ENCODE results near the gene KLC1. TPM values are rescaled to one million over a fixed set of nuclear protein-coding genes. Genes with fewer than 3 reads are reported as not detected.

KLC1 gene
- total RNA-seq, 1 donor from 2014 or later, result 148 TPM

DNA sequence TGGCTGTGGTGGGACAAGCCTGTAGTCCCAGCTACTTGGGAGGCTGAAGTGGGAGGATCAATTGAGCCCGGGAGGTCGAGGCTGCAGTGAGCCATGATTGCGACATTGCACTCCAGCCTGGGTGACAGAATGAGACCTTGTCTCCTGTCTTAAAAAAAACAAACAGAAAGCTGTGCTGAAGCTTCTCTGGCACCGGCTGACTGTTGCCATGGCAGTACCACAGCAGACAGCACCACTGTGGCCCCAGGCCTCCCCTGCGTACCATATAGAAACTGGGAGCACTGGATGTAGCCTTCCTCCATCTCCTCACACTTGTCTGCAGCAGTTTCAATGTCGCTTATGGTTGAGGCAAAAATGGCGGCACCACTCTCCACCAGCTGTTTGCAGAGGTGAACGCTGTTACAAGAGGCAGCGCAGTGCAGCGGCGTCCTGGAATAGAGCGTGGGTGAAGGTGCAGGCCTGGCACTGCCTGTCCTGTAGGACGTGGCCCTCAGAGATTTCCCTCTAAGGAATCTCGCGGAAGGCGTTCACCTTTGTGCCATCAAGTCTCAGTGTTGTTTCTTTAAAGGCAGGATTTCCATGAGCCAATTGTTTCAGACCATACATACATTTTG is 108.5 kb downstream of the KLC1 start:
- H3K27ac Mint-ChIP-seq, result no peak overlapping the region
- no peaks in the 10 kb centered on the region for H3K4me1 Mint-ChIP-seq (ENCODE audit: low read depth)
- H3K36me3 Mint-ChIP-seq (ENCODE audit: low read depth), result peaks cover 2% of the 10 kb centered on the region
- H3K4me3 Mint-ChIP-seq, result no peak overlapping the region
- H3K9me3 Mint-ChIP-seq, result no peaks in the 10 kb centered on the region
- H3K27me3 Mint-ChIP-seq (ENCODE audit: insufficient read depth), result no peaks in the 10 kb centered on the region
- intact Hi-C loops (cut with micrococcal nuclease), result no loop called here
- no peak for DNase-seq (ENCODE audit: low spot score)

DNA sequence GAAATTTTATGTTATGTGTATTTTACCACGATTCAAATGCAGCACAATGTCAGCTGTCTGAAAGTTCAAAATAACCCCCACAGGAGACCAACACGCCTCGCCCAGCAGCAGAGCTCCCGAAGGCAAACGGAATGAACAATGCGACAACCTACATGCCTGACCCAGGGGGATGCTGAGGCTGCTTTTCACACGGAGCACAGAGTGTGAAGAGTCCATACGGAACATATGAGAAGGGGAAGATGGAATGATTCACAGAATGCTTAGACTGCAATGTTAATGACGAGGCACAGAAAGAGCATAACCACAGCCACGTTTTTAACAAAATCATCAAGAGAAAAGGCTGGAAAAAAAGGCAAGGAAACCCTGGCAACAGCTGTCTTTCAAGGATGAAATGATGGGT is 109.2 kb downstream of the KLC1 start:
- Mint-ChIP-seq H3K4me3 (no peak overlapping the region), H3K36me3 (ENCODE audit: low read depth) (peaks cover 2% of the 10 kb centered on the region)

DNA sequence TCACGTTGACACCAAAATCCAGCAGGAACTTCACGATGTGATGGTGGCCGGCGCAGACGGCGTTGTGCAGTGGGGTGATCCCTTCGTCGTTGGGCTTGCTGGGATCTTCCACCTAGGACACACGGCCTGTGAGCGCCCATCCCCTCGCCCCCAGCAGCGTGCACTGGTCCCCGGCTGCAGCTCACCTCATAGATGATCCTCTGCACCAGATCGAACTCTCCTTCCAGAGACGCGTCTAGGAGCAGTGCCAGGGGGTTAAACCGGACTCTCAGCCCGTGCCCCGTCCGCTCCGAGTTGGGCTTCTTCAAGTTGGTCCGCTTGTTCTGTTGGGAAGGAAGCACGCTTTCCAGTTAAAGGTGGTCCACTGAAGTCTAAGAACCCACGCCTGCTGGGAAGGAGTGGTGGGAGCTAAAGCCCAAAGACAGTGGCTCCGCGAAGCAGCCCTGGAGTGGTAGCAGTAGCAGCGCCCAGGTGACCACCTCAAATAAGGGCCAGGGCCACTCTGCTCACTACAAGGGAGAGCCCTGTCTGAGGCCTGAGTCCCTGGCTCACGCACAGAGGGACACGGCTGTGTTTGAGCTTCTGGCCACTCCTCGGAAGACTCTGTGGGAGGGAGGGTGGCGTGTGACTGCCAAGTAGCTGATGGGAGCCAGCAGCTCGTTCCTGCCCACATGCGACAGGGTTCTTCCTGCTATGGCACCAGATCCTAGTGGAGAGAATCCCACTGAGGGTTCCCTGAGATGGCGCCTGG is 109.9 kb downstream of the KLC1 start:
- Mint-ChIP-seq H3K27ac (no peak overlapping the region), H3K4me1 (ENCODE audit: low read depth) (no peaks in the 10 kb centered on the region), H3K36me3 (ENCODE audit: low read depth) (peaks cover 2% of the 10 kb centered on the region), H3K9me3 (no peaks in the 10 kb centered on the region), H3K27me3 (ENCODE audit: insufficient read depth) (peaks cover under 1% of the 10 kb centered on the region), H3K4me3 (no peak overlapping the region)
- no peak for DNase-seq (ENCODE audit: low spot score)
- intact Hi-C loops (cut with micrococcal nuclease), result no loop called here

More for the DNA sequence above, 109.2 kb downstream of the KLC1 start:
- intact Hi-C loops (cut with micrococcal nuclease), result no loop called here
- no peak overlapping the region for H3K27ac Mint-ChIP-seq
- no peaks in the 10 kb centered on the region for H3K27me3 Mint-ChIP-seq (ENCODE audit: insufficient read depth)
- no peak for DNase-seq (ENCODE audit: low spot score)
- no peaks in the 10 kb centered on the region for H3K9me3 Mint-ChIP-seq
- H3K4me1 Mint-ChIP-seq (ENCODE audit: low read depth), result no peaks in the 10 kb centered on the region

GRCh38 chr14:103739466-103739792 is 110.4 kb downstream of the KLC1 start:
- no peak overlapping the region for H3K4me3 Mint-ChIP-seq
- no peaks in the 10 kb centered on the region for H3K4me1 Mint-ChIP-seq (ENCODE audit: low read depth)
- no peak for DNase-seq (ENCODE audit: low spot score)
- intact Hi-C loops (cut with micrococcal nuclease), result no loop called here
- peaks cover 2% of the 10 kb centered on the region for H3K36me3 Mint-ChIP-seq (ENCODE audit: low read depth)
- H3K9me3 Mint-ChIP-seq, result no peaks in the 10 kb centered on the region
- no peak overlapping the region for H3K27ac Mint-ChIP-seq
- peaks cover 2% of the 10 kb centered on the region for H3K27me3 Mint-ChIP-seq (ENCODE audit: insufficient read depth)

- H3K36me3 Mint-ChIP-seq (ENCODE audit: low read depth), result no peaks in the 10 kb centered on the region
- H3K27me3 Mint-ChIP-seq (ENCODE audit: insufficient read depth), result peaks cover 2% of the 10 kb centered on the region
- DNase-seq (ENCODE audit: low spot score), result no peak
- intact Hi-C loops (cut with micrococcal nuclease), result no loop called here
- H3K4me1 Mint-ChIP-seq (ENCODE audit: low read depth), result no peaks in the 10 kb centered on the region
- H3K4me3 Mint-ChIP-seq, result no peak overlapping the region
- H3K27ac Mint-ChIP-seq, result no peak overlapping the region
- H3K9me3 Mint-ChIP-seq, result no peaks in the 10 kb centered on the region
Measured at GRCh38 chr14:103739793-103740501, 110.9 kb downstream of the KLC1 start.

DNA sequence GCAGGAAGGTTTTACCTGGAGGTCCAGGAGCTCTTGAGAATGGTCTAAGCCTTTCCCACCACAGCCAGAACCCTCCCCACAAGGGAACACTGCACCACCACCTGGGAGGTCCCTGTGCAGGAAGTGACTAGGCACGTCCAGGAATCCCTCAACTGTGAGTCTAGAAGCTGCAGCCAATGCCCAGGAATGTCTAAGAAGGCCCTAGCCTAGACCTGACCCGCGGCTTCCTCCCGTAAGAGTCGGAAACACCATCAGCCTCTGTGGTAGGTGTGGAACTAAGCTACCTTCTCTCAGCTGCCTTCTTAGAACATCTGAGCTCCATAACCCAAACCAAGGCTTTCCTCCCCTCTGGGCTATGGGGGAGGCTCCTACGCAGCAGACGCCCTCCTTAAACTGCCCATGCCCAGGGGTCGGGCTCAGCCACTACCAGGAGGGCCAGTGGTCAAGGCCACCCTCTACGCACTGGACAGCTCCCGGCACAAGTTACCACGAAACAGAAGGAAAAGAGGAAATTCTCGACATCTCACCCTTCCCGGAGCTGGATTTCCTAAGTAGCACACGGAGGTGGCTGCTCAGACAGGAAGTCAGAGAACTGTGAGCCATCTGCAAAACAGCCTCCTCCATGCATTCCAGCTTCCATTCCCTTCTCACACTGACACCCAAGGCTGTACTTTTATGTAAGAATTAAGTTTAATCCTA is 112.1 kb downstream of the KLC1 start:
- no peak for DNase-seq (ENCODE audit: low spot score)
- Mint-ChIP-seq H3K4me1 (ENCODE audit: low read depth) (no peaks in the 10 kb centered on the region), H3K9me3 (no peaks in the 10 kb centered on the region), H3K36me3 (ENCODE audit: low read depth) (no peaks in the 10 kb centered on the region), H3K27me3 (ENCODE audit: insufficient read depth) (peaks cover 2% of the 10 kb centered on the region), H3K4me3 (no peak overlapping the region), H3K27ac (no peak overlapping the region)
- intact Hi-C loops (cut with micrococcal nuclease), result no loop called here

DNA sequence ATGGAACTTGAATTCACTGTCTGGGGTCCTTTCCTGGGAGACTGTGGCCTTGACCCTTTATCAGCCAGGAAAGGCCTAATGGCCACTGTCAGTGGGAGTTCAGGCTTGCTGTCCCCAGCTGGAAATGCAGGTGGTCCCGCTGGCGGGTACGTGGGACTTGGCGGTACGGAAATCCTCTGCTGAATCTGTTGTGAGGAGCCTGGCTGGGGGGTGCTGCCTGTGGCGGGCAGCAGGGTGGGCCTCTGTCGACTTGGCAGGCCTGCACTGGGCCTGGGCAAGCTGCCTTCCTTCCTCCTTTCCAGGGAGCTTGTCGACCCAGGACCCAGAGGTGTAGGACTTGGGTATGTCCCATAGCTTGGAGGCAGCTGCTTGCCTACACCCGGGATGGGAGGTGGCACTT is 112.9 kb downstream of the KLC1 start:
- intact Hi-C loops (cut with micrococcal nuclease), result no loop called here
- DNase-seq (ENCODE audit: low spot score), result no peak
- no peaks in the 10 kb centered on the region for H3K4me1 Mint-ChIP-seq (ENCODE audit: low read depth)
- H3K9me3 Mint-ChIP-seq, result no peaks in the 10 kb centered on the region
- H3K27me3 Mint-ChIP-seq (ENCODE audit: insufficient read depth), result peaks cover 2% of the 10 kb centered on the region
- H3K27ac Mint-ChIP-seq, result no peak overlapping the region
- H3K4me3 Mint-ChIP-seq, result no peak overlapping the region
- H3K36me3 Mint-ChIP-seq (ENCODE audit: low read depth), result no peaks in the 10 kb centered on the region

DNA sequence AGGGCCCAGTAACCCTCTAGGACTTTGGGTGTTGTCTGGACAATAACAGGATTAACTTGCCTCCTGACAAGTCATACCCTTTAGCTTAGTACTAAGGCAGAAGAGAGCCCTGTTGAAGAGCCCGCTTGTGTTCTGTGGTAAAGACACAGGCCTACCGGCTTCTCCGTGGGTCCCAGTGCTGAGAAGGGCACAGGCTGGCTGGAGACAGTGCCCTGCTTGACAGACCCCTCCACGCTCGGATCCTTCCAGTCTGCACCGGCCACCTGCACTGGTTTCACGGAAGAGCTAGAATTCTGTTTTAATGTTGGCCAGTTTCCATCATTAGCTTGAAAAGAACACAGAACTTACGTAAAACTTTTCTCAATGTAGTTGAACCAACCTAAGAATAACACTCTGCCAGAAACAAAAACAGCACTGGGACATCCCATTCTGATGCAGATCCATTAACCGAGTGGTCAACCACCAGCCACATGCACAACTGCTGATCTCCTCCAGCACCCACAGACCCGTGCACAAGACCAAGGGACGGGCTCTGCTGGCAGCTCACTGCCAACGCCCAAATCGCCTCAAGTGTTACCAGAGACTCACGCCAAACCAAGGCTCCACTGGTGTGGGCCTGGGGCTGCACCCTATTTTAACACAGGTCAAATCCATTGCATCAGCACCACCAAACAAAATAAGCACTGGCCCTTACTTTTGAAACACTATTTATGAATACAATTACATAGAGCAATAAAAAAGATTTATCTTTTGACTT is 113.7 kb downstream of the KLC1 start:
- intact Hi-C loops (cut with micrococcal nuclease), result no loop called here
- no peaks in the 10 kb centered on the region for H3K4me1 Mint-ChIP-seq (ENCODE audit: low read depth)
- H3K27me3 Mint-ChIP-seq (ENCODE audit: insufficient read depth), result peaks cover 2% of the 10 kb centered on the region
- no peak overlapping the region for H3K4me3 Mint-ChIP-seq
- H3K9me3 Mint-ChIP-seq, result no peaks in the 10 kb centered on the region
- no peak overlapping the region for H3K27ac Mint-ChIP-seq
- no peak for DNase-seq (ENCODE audit: low spot score)
- H3K36me3 Mint-ChIP-seq (ENCODE audit: low read depth), result no peaks in the 10 kb centered on the region

DNA sequence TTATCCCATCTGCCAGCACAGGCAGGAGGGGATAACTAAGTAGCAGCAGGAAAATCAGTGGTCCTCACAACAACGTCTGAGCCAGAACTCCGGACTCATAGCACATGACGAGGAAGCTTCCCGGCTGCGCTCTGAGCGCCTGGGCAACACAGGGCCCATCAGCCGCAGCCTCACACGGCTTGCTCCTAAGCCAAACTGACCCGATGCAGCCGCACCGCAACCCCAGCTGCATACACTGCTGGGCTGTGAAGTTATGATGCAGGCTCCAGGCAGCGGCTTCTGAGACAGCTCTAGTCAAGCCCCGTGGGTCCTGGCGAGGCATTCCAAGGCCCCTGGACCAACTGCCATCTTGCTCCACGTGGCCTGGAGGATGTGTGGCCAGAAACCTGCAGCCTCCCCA is 114.7 kb downstream of the KLC1 start:
- no peak for DNase-seq (ENCODE audit: low spot score)
- Mint-ChIP-seq H3K27ac (no peak overlapping the region), H3K36me3 (ENCODE audit: low read depth) (no peaks in the 10 kb centered on the region), H3K9me3 (no peaks in the 10 kb centered on the region), H3K4me3 (no peak overlapping the region), H3K27me3 (ENCODE audit: insufficient read depth) (peaks cover 2% of the 10 kb centered on the region), H3K4me1 (ENCODE audit: low read depth) (peaks cover 6% of the 10 kb centered on the region)
- intact Hi-C loops (cut with micrococcal nuclease), result no loop called here

DNA sequence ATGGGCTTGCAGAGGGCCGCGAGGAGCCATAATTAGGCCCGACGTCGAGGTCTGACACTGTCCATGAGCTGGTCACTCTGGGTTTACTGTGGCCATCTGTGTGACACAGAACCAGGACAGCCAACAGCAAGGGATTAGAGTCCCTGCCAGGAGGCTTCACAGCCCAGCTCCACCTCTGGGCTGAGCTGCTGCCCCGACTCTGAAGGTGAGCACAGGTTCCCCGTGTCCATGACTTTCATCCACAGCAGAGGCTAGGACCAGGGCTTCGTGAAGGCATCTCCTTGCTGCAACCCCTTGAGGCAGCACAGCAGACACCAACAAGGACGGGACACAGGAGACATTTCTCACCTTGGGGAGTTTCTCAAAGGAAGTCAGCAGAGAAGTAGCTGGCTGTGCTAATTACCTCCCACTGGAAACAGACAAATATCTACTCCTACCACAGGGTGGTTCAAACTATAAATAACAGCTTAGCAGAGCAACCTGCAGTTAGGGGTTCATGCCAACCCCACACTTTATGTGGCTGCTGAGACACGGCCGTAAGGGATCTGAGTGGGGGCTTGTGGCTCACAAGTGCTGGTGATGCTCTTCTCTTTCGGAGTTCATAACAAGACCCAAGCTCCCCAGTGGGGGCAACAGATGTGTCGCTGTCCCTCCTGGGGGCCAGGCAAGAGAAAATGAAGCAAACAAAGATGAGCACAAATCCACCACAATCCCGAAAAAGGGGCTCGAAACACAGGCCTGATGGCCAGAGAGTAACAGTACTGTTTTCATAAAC is 115.8 kb downstream of the KLC1 start:
- Mint-ChIP-seq H3K27me3 (ENCODE audit: insufficient read depth) (peaks cover 2% of the 10 kb centered on the region), H3K9me3 (no peaks in the 10 kb centered on the region), H3K36me3 (ENCODE audit: low read depth) (peaks cover 3% of the 10 kb centered on the region), H3K27ac (no peak overlapping the region), H3K4me3 (no peak overlapping the region), H3K4me1 (ENCODE audit: low read depth) (peaks cover 6% of the 10 kb centered on the region)
- intact Hi-C loops (cut with micrococcal nuclease), result no loop called here
- no peak for DNase-seq (ENCODE audit: low spot score)

GRCh38 chr14:103745424-103745823 is 116.4 kb downstream of the KLC1 start:
- peaks cover 2% of the 10 kb centered on the region for H3K27me3 Mint-ChIP-seq (ENCODE audit: insufficient read depth)
- DNase-seq (ENCODE audit: low spot score), result no peak
- peaks cover 3% of the 10 kb centered on the region for H3K36me3 Mint-ChIP-seq (ENCODE audit: low read depth)
- no peaks in the 10 kb centered on the region for H3K9me3 Mint-ChIP-seq
- H3K4me3 Mint-ChIP-seq, result no peak overlapping the region
- H3K27ac Mint-ChIP-seq, result no peak overlapping the region
- intact Hi-C loops (cut with micrococcal nuclease), result no loop called here
- H3K4me1 Mint-ChIP-seq (ENCODE audit: low read depth), result peaks cover 6% of the 10 kb centered on the region

DNA sequence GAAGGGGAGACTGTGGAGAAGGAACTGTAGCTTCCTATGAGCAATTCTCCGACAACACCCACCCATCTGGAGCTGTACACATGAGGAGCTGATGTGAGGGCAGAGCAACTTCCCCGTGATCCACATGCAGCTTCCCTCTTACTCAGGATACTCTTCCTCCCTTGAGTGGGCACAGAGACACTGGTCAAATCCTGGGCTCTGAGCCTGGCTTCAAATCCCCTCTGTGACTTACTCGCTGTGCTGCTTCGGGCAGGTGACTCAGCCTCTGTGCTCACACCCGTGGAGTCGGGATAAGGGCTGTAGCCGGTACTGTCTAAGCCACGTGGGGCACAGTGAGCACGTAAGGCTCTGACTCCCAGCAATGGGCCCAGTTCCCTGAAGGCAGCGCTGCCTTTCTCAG is 117.7 kb downstream of the KLC1 start:
- Mint-ChIP-seq H3K27me3 (ENCODE audit: insufficient read depth) (peaks cover 2% of the 10 kb centered on the region), H3K4me1 (ENCODE audit: low read depth) (peaks cover 6% of the 10 kb centered on the region), H3K9me3 (no peaks in the 10 kb centered on the region), H3K4me3 (no peak overlapping the region), H3K27ac (no peak overlapping the region), H3K36me3 (ENCODE audit: low read depth) (peaks cover 3% of the 10 kb centered on the region)
- no peak for DNase-seq (ENCODE audit: low spot score)
- intact Hi-C loops (cut with micrococcal nuclease), result no loop called here
